ENCODE results near the gene TSPAN17.

The TSPAN17 gene

GRCh38 chr5:176621661-176622079, 25.6 kb upstream of the TSPAN17 start:
- DNase-seq = no peak

- DNase-seq = no peak
Measured at GRCh38 chr5:176624142-176624541, 23.1 kb upstream of the TSPAN17 start.

GRCh38 chr5:176624938-176625337, 22.3 kb upstream of the TSPAN17 start:
- no peak for DNase-seq

DNA sequence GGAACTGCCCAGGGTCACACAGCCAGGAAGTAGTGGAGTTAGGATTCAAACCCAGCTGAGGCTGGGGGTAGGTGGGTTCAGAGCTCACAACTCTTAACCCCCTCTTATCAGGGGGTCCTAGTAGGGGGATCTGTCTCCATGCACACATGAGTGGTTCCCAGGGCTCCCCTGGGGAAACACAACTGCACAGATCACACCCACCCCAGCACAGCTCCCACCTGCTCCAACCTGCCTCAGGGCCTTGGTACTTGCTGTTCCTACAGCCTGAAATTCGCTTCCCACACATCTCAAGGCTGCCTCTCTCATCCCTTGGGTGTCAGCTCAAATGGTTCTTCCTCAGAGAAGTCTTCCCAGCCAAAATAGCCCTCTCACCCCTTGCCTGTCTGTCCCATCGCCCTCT, 21.8 kb upstream of the TSPAN17 start:
- no peak for DNase-seq

DNA sequence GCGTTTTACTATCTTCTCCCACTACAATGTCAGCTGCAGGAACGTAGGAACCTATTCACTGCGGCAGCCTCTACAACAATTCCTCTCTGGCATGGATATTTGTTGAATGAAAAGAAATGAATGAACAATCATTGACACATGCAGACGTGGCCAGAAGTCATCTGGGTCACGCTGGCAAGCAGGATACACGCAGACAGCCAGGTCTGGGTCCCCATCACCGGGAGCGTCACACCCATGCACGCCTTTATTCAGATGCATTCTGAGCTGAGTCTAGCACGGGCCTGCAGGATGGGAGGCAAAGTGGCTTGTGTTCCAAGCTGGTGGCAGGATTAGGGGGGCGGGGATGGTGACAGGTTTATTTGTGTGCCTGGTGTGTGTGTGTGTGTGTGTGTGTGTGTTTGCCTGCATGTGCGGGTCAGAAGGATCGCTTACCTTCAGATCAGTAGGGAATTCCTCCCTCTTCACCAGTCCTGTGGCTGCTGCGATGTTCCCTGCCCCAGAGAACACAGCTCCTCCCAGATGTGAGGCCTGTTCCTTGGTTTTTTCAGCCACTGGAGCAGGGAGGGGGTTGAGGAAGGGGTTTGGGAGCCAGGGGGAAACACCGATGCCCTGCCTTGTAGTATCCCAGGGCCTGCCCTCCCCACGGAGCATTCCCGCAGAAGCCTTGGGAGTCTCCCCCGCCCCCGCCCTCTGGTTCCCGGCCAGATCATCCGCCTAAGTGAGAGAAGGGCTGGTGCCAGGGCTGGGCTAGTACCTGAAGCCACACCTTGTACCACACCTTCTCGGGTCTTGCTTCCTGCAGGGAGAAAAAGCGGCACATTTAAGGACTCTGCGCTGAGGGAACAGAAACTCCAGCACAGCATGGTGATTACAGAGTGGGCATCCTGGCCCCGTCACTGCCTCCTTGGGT, 21.1 kb upstream of the TSPAN17 start:
- no peak for DNase-seq

GRCh38 chr5:176626876-176627236, 20.4 kb upstream of the TSPAN17 start:
- no peak for DNase-seq

DNA sequence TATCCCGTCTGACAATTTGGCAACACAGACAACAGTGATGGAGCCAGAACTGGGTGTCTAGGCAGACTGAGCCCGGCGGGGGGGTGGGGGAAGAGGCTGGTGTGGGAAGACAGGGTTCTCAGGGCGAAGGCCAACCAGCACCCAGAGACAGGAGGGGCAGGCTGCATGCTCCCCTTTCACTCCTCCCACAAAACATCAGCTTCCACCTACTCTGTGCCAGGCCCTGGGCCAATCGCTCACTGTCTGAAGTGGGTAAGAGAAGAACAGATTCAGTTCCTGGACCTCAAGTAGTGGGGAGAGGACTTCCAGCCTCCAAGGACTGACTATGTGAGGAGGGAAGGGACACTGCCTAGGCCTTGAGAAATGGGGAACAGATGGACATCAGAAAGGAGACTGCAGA, 19.7 kb upstream of the TSPAN17 start:
- DNase-seq = no peak

GRCh38 chr5:176628406-176629228, 18.7 kb upstream of the TSPAN17 start:
- DNase-seq = no peak

DNA sequence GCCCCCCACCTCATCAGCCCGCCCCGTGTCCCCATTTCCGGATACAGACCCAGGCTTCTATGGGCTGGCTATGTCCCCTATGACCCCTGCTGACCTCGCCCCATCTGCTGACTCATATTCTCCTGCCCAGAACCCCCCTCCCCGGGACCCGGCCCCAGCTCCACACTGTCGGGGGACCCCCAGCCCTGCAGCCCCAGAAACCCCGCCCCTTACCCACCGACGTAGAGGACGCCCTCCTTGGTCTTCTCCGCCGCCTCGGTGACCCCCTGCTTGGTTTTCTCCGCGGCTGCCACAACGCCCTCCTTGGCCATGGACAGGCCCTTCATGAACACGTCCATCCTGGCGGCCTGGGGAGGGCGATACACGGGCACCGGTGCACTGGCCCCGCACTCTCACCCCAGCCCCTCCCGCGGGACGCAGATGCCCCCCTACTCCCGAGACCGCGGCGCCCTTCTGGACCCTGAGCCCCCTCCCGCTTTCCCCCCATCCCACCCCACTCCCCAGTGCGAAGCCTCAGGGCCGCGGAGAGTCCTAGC, 17.9 kb upstream of the TSPAN17 start:
- no peak for DNase-seq

GRCh38 chr5:176629853-176630680, 17.2 kb upstream of the TSPAN17 start, which contains the start of the genes EIF4E1B and SNCB:
Gene EIF4E1B (plus strand): TSS chr5:176630675. CDS start chr5:176642788, 12,113 bp downstream.
Gene SNCB (minus strand): TSS chr5:176630534. CDS start chr5:176629654, 880 bp downstream.
- DNase-seq = no peak

- DNase-seq = no peak
Measured at GRCh38 chr5:176630681-176631222, 16.5 kb upstream of the TSPAN17 start.

DNA sequence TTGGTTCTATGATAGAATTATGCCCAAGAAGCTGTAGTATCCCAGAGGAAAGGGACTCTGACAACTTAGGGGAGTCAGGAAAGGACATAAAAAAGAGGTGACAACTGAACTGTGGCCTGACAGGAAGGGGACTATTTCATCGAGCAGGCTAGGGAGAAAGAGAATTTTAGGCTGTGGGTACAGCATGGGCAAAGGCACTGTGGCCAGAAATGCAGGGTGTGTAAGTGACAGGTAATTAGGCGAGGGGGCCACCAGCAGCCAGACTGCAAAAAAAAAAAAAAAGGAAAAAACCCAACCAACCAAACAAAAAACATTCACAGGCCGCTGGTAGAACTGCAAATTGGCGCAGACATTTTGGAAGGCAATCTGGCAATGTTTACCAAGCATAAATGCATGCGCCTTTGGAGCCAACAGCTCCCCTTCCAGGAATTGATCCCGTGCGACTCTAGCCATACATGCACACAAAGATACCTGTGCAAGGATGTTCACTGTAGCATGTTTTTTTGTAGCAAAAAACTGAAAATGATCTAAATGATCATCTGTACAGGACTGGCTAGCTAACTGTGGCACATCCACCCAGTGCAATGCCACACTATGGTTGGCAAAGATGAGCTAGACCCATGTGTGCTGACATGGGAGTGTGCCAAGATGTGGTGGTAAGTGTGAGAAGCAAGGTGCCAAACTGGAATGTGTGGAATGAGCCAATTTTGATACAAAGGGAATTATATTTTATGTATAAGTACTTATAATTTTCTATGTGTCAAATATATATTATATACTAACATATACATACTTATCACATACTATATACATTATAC, 15.7 kb upstream of the TSPAN17 start:
- no peak for DNase-seq

DNA sequence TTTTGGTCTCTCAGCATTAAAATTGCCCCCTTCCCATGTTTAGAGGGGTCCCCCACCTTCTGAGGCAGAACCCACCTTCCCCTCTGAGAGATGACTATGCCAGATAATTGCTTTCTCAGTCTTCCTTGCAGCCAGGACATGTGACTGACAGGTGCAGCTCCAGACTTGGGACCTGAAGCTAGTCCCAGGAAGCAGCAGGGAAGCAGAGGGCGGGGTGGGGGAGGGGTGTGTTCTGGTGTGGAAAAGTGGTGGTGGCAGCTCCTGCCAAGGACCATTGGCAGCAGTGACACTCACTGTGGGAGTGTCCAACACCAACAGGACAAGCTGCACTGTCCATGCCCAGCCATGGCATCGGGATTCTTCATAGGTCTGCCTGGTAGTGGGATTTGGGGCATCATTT, 14.5 kb upstream of the TSPAN17 start:
- no peak for DNase-seq

DNA sequence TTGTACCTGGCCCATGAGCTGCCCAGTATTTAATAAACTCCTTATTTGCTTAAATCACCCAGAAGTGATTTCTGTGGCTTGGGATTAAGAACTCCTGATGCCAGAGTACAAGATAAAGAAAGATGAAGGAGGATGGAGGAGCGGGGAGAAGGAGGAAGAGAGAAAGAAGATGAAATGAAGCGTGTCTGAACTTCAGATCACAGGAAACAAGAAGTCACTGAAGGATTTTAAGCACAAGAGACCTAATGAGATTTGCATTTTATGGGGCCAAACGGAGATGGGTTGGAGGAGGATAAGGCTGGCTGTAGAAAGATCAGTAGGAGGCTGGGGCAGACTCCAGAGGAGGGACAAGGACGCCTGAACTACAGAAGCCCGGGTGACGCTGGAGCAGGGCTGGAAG, 13.7 kb upstream of the TSPAN17 start:
- DNase-seq = no peak

DNA sequence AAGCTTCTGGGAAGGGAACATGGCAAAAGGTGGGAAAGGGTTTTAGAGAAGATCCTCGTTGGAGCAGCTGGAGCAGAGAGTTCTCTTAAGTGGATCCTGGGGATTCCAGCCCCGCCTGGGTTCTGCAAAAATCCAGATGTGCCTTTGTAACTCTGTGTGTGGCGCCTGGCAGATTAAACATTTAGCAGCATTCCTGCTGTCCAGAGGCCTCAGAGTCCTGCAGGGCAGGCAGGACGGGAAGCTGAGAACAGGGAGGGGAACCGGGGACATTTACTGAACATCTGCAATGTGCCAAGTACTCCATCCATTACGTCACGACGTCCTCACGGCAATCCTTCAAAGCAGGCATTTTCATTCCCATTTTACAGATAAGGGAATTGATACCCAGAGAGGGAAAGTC, 10.9 kb upstream of the TSPAN17 start:
- DNase-seq = no peak

DNA sequence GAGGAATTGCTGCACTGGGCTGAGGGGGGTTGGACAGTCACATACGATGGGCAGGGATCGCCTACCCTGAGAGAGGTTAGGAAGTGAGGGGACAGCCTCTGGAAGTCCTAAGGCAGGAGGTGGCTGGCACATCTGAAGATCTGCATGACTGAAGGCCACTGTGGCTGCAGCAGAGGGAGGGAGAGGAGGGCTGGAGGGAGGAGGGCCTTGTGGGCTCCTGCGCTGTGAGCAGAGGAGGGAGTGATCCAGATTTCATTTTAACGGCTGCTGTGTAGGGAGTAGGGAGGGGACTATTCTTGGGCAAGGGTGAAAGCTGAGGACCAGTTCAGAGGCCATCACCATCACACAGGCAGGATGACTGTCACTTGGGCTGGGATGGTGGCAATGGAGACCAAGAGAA, 9.7 kb upstream of the TSPAN17 start:
- no peak for DNase-seq

DNA sequence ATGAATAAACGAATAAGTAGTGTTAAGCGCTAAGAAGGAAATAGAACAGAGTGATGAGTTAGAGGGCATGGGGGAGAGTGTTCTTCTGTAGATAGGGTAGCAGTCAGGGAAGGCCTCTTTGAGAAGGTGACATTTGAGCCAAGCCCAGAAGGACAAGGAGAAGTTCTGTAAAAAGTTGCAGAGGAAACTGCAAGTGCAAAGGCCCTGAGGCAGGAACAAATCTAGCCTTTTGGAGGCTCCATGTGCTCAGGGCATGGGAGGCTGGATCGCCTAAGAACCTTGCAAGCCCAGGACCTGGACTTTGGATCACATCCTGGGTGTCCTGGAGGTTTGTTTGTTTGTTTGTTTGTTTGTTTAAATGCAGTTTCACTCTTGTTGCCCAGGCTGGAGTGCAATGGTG, 8.8 kb upstream of the TSPAN17 start:
- no peak for DNase-seq

- no peak for DNase-seq
Measured at GRCh38 chr5:176639208-176639607, 8.1 kb upstream of the TSPAN17 start.

DNA sequence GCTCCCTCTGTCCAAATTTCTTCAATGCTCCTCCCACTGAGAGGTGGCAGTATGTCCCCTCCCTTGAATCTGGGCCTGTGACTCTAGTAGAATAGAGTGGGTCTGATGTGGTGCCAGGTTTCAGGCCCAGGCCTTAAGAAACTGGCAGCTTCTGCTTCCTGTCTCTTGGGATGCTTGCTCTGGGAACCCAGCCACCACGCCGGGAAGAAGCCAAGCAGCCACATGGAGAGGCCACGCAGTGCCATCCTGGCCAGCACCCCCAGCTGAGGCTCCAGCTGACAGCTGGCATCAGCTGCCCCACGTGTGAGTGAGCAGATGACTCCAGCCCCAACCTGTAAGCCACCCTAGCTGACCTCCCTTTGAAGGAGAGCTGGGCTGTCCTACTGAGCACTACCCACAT, 7.3 kb upstream of the TSPAN17 start:
- no peak for DNase-seq

GRCh38 chr5:176640616-176641015, 6.7 kb upstream of the TSPAN17 start:
- DNase-seq = no peak

GRCh38 chr5:176642675-176643490, 4.4 kb upstream of the TSPAN17 start:
- DNase-seq = no peak
